Kidney epithelial cell (primary cell): ENCODE measurements around the gene USP6NL. TPM values are rescaled to one million over a fixed set of nuclear protein-coding genes. Genes with fewer than 3 reads are reported as not detected.

Source experiments
- DNase-seq: peaks from one replicate; pipeline ENCODE4 v3.0.0-alpha.2; 2010; ENCODE audit warnings: low read depth
- H3K27me3 ChIP-seq: 2 replicates; pipeline ENCODE4 v1.6.0; 2011; ENCODE audit warnings: low read length; ENCODE audit not compliant: control insufficient read depth, insufficient read depth
- H3K36me3 ChIP-seq: 2 replicates; pipeline ENCODE4 v1.5.1; 2011; ENCODE audit warnings: low read length; ENCODE audit not compliant: control insufficient read depth, insufficient read depth
- H3K4me3 ChIP-seq: 2 replicates; pipeline ENCODE4 v1.5.1; 2011; ENCODE audit warnings: low read depth, mild to moderate bottlenecking, control low read depth, low read length
- CTCF ChIP-seq: IDR thresholded peaks from 2 replicates; pipeline ENCODE4 v1.5.1; 2011; ENCODE audit warnings: mild to moderate bottlenecking, moderate library complexity, low read length, control low read depth, inconsistent platforms; ENCODE audit not compliant: insufficient read depth, poor library complexity, severe bottlenecking
- total RNA-seq: library from RNA; depleted of rRNA; stranded (reverse); fragments of >200 nt; gene quantifications from 2 replicates; pipeline ENCODE4 v1.2.3, GENCODE V29; 2015

USP6NL gene
- total RNA-seq, 1 donor from 2014 or later: 21.2 TPM

- no peak for DNase-seq
- TF ChIP-seq CTCF: no peak
These were observed 9.1 kb downstream of the USP6NL start for GRCh38 chr10:11602358-11602757.

GRCh38 chr10:11601670-11602069 lies 9.8 kb downstream of the USP6NL start:
- DNase-seq: no peak
- no peak for TF ChIP-seq CTCF
- H3K4me3 ChIP-seq: no peak overlapping the region
- no peaks in the 10 kb centered on the region for H3K27me3 ChIP-seq
- no peaks in the 10 kb centered on the region for H3K36me3 ChIP-seq

More at GRCh38 chr10:11602358-11602757, 9.1 kb downstream of the USP6NL start:
- Histone ChIP-seq H3K36me3 (no peaks in the 10 kb centered on the region), H3K4me3 (no peak overlapping the region), H3K27me3 (no peaks in the 10 kb centered on the region)

GRCh38 chr10:11600280-11600679 lies 11.2 kb downstream of the USP6NL start:
- H3K27me3 ChIP-seq: no peaks in the 10 kb centered on the region
- no peak for TF ChIP-seq CTCF
- no peaks in the 10 kb centered on the region for H3K36me3 ChIP-seq
- H3K4me3 ChIP-seq: no peak overlapping the region
- DNase-seq: no peak

- no peak for DNase-seq
- Histone ChIP-seq H3K27me3 (no peaks in the 10 kb centered on the region), H3K36me3 (no peaks in the 10 kb centered on the region), H3K4me3 (no peak overlapping the region)
- TF ChIP-seq CTCF: no peak
These were observed 12.6 kb downstream of the USP6NL start for GRCh38 chr10:11598712-11599397.

GRCh38 chr10:11597470-11597869 lies 14.0 kb downstream of the USP6NL start:
- H3K27me3 ChIP-seq: no peaks in the 10 kb centered on the region
- no peak for TF ChIP-seq CTCF
- H3K36me3 ChIP-seq: no peaks in the 10 kb centered on the region
- no peak overlapping the region for H3K4me3 ChIP-seq
- DNase-seq: no peak

- no peaks in the 10 kb centered on the region for H3K27me3 ChIP-seq
- H3K36me3 ChIP-seq: no peaks in the 10 kb centered on the region
- no peak for TF ChIP-seq CTCF
- DNase-seq: no peak
- H3K4me3 ChIP-seq: no peak overlapping the region
These were observed 16.1 kb downstream of the USP6NL start for GRCh38 chr10:11595395-11595692.
